Measurements from ENCODE around the gene ATP11B. TPM values are rescaled to one million over a fixed set of nuclear protein-coding genes. Genes with fewer than 3 reads are reported as not detected.

The ATP11B gene
- total RNA-seq, 1 experiment from 2014 or later, result 84.0 TPM

GRCh38 chr3:182800508-182800907 lies 7.2 kb downstream of the ATP11B start:
- CTCF ChIA-PET, result no interaction called here
- Mint-ChIP-seq H3K4me1 (ENCODE audit: low read depth, unreplicated experiment) (peaks cover 28% of the 10 kb centered on the region), H3K4me3 (ENCODE audit: low read depth, unreplicated experiment) (no peak overlapping the region), H3K36me3 (ENCODE audit: insufficient read depth, unreplicated experiment) (peaks cover 2% of the 10 kb centered on the region), H3K27ac (ENCODE audit: unreplicated experiment) (no peak overlapping the region), H3K27me3 (ENCODE audit: unreplicated experiment) (no peaks in the 10 kb centered on the region), H3K9me3 (ENCODE audit: low read depth, unreplicated experiment) (no peaks in the 10 kb centered on the region)
- BruUV-seq (replicated peaks), result no TSS peak
- TF ChIP-seq, protein P1, sequence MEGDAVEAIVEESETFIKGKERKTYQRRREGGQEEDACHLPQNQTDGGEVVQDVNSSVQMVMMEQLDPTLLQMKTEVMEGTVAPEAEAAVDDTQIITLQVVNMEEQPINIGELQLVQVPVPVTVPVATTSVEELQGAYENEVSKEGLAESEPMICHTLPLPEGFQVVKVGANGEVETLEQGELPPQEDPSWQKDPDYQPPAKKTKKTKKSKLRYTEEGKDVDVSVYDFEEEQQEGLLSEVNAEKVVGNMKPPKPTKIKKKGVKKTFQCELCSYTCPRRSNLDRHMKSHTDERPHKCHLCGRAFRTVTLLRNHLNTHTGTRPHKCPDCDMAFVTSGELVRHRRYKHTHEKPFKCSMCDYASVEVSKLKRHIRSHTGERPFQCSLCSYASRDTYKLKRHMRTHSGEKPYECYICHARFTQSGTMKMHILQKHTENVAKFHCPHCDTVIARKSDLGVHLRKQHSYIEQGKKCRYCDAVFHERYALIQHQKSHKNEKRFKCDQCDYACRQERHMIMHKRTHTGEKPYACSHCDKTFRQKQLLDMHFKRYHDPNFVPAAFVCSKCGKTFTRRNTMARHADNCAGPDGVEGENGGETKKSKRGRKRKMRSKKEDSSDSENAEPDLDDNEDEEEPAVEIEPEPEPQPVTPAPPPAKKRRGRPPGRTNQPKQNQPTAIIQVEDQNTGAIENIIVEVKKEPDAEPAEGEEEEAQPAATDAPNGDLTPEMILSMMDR (IDR thresholded peaks at IDR 0.05; ENCODE audit: unreplicated experiment), result no peak
- intact Hi-C loops (cut with micrococcal nuclease; ENCODE audit: unreplicated experiment), result no loop called here
- no peak for DNase-seq

GRCh38 chr3:182802413-182803390 lies 9.4 kb downstream of the ATP11B start:
- intact Hi-C loops (cut with micrococcal nuclease; ENCODE audit: unreplicated experiment), result no loop called here
- CTCF ChIA-PET, result no interaction called here
- TF ChIP-seq, protein P1 (IDR thresholded peaks at IDR 0.05; ENCODE audit: unreplicated experiment), result no peak
- Mint-ChIP-seq H3K27me3 (ENCODE audit: unreplicated experiment) (no peaks in the 10 kb centered on the region), H3K4me1 (ENCODE audit: low read depth, unreplicated experiment) (peaks cover 9% of the 10 kb centered on the region), H3K4me3 (ENCODE audit: low read depth, unreplicated experiment) (no peak overlapping the region), H3K9me3 (ENCODE audit: low read depth, unreplicated experiment) (no peaks in the 10 kb centered on the region), H3K36me3 (ENCODE audit: insufficient read depth, unreplicated experiment) (no peaks in the 10 kb centered on the region), H3K27ac (ENCODE audit: unreplicated experiment) (no peak overlapping the region)
- no peak for DNase-seq
- no TSS peak for BruUV-seq (replicated peaks)

DNA sequence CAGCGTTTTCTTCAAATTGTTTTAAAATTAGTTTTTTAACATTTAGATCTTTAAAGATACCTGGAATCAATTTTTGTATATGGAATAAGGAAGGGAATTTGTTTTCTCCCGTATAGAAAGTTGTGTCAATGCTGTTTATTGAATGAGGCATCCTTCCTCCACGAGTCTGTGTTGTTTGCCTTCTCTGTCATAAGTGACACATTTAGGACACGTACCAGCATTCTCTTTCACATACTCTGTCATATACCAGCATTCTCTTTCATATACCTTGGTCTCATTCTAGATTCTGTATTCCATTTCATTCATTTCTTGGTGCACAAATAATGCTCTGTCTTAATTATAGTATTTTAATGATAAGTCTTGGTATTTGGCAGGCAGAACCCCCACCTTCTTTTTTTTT lies 10.3 kb downstream of the ATP11B start:
- TF ChIP-seq, protein P1 (IDR thresholded peaks at IDR 0.05; ENCODE audit: unreplicated experiment), result no peak
- Mint-ChIP-seq H3K4me1 (ENCODE audit: low read depth, unreplicated experiment) (peaks cover 9% of the 10 kb centered on the region), H3K36me3 (ENCODE audit: insufficient read depth, unreplicated experiment) (no peaks in the 10 kb centered on the region), H3K4me3 (ENCODE audit: low read depth, unreplicated experiment) (no peak overlapping the region), H3K9me3 (ENCODE audit: low read depth, unreplicated experiment) (no peaks in the 10 kb centered on the region), H3K27ac (ENCODE audit: unreplicated experiment) (no peak overlapping the region), H3K27me3 (ENCODE audit: unreplicated experiment) (no peaks in the 10 kb centered on the region)
- CTCF ChIA-PET, result no interaction called here
- no TSS peak for BruUV-seq (replicated peaks)
- intact Hi-C loops (cut with micrococcal nuclease; ENCODE audit: unreplicated experiment), result no loop called here
- no peak for DNase-seq

DNA sequence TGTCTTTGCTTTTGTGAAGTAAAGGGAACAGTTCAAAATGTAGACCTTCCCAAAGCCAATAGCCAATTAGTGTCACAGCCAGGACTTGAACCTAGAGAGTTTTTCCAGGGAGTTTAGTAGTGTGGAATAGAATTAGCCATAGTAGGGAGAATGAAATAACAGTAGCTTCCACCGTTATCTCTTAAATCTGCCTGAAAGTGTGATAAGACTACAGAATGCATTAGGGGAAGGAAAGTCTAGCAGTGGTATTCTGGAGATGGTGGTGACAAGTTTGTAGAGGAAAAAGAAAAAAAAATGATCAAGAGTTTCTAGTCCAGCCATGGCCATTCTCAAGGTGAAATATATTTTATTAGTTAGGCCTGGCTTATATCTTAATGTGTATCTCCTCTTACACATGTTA lies 13.8 kb downstream of the ATP11B start:
- no peak overlapping the region for H3K4me3 Mint-ChIP-seq (ENCODE audit: low read depth, unreplicated experiment)
- DNase-seq, result no peak
- H3K36me3 Mint-ChIP-seq (ENCODE audit: insufficient read depth, unreplicated experiment), result no peaks in the 10 kb centered on the region
- TF ChIP-seq, protein P1 (IDR thresholded peaks at IDR 0.05; ENCODE audit: unreplicated experiment), result no peak
- no peak overlapping the region for H3K27ac Mint-ChIP-seq (ENCODE audit: unreplicated experiment)
- BruUV-seq (replicated peaks), result no TSS peak
- CTCF ChIA-PET, result interaction anchor here (1.5 kb wide), 1 partner anchor 11 kb away, joined by 3 read pairs; no protein-coding TSS in a partner anchor
- intact Hi-C loops (cut with micrococcal nuclease; ENCODE audit: unreplicated experiment), result no loop called here
- no peaks in the 10 kb centered on the region for H3K9me3 Mint-ChIP-seq (ENCODE audit: low read depth, unreplicated experiment)
- peaks cover 7% of the 10 kb centered on the region for H3K4me1 Mint-ChIP-seq (ENCODE audit: low read depth, unreplicated experiment)
- no peaks in the 10 kb centered on the region for H3K27me3 Mint-ChIP-seq (ENCODE audit: unreplicated experiment)

Data from Calu3 (cell line).